Panc1 (cell line): ENCODE measurements around the gene MCF2L2. TPM values are rescaled to one million over a fixed set of nuclear protein-coding genes. Genes with fewer than 3 reads are reported as not detected.

Experiments used
- ATAC-seq: fragments of 200-7000 bp; cut with Tn5 transposase; 2 replicates; pipeline ENCODE4 v1.9.1; 2020; ENCODE audit warnings: mild to moderate bottlenecking, moderate library complexity
- BruUV-seq: library from RNA; stranded (reverse); fragments of 400-500 nt; replicated peaks from 2 replicates; lab custom pipeline; 2021; lab: Mats Ljungman, UMichigan
- CTCF ChIA-PET: fragments of 300-600 bp; sonication (Branson Sonifier 250); formaldehyde crosslinking; loops from one replicate; lab custom pipeline; 2022; ENCODE audit warnings: antibody characterized with exemption; lab: Charles Lee
- POLR2A ChIA-PET: fragments of 300-600 bp; sonication (Branson Sonifier 250); formaldehyde crosslinking; loops from one replicate; lab custom pipeline; 2022; ENCODE audit warnings: antibody characterized with exemption; lab: Charles Lee
- DNase-seq: peaks from one replicate; pipeline ENCODE4 v3.0.0-alpha.2; 2010; ENCODE audit warnings: low read depth, low spot score
- H3K27ac ChIP-seq: 2 replicates; pipeline ENCODE4 v1.5.1; 2011; ENCODE audit warnings: mild to moderate bottlenecking, low read length, inconsistent platforms
- H3K27me3 ChIP-seq: fragments of 200-500 bp; sonication (Bioruptor generic); 2 replicates; pipeline ENCODE4 v1.6.0; 2014; ENCODE audit warnings: low read length, inconsistent platforms; ENCODE audit not compliant: control insufficient read depth, insufficient read depth
- H3K36me3 ChIP-seq: fragments of 200-500 bp; sonication (Bioruptor generic); 2 replicates; pipeline ENCODE4 v1.5.1; 2014; ENCODE audit warnings: inconsistent platforms, mild to moderate bottlenecking, low read length, moderate library complexity; ENCODE audit not compliant: control insufficient read depth, insufficient read depth
- H3K4me1 ChIP-seq: 2 replicates; pipeline ENCODE4 v1.5.1; 2011; ENCODE audit warnings: inconsistent platforms, mild to moderate bottlenecking, low read length, moderate library complexity; ENCODE audit not compliant: control insufficient read depth, insufficient read depth
- H3K4me3 ChIP-seq, 2 experiments: 2 replicates each; pipeline ENCODE4 v1.5.1; 2011 to 2012; ENCODE audit warnings: low read depth in 2 of 2, low read length in 2 of 2, mild to moderate bottlenecking in 2 of 2, inconsistent platforms in 1 of 2, moderate library complexity in 1 of 2
- H3K9me3 ChIP-seq: fragments of 200-500 bp; sonication (Bioruptor generic); 2 replicates; pipeline ENCODE4 v1.5.1; 2014; ENCODE audit warnings: low read depth, mild to moderate bottlenecking, inconsistent platforms, low read length, moderate library complexity; ENCODE audit not compliant: control insufficient read depth, insufficient read depth
- CTCF ChIP-seq: fragments of 450-650 bp; IDR thresholded peaks from 2 replicates; pipeline ENCODE4 v1.5.1; 2017; ENCODE audit warnings: mild to moderate bottlenecking
- POLR2AphosphoS5 ChIP-seq: IDR thresholded peaks from 2 replicates; pipeline ENCODE4 v1.6.1; 2012; ENCODE audit warnings: mild to moderate bottlenecking, low read depth, low read length, moderate library complexity
- REST ChIP-seq, 2 experiments: IDR thresholded peaks; 2 replicates each; pipeline ENCODE4 v1.6.1; 2011 to 2012; ENCODE audit warnings: low read depth in 2 of 2, control low read depth in 1 of 2, low read length in 1 of 2, mild to moderate bottlenecking in 1 of 2, moderate library complexity in 1 of 2; ENCODE audit not compliant: insufficient read depth in 1 of 2
- SIN3A ChIP-seq: IDR thresholded peaks from 2 replicates; pipeline ENCODE4 v1.6.1; 2012; ENCODE audit warnings: low read depth, mild to moderate bottlenecking, low read length, moderate library complexity, borderline replicate concordance; ENCODE audit not compliant: insufficient read depth
- TCF7L2 ChIP-seq: IDR thresholded peaks from 2 replicates; pipeline ENCODE4 v1.6.1; 2011; ENCODE audit warnings: mild to moderate bottlenecking, low read depth, low read length, inconsistent platforms
- in situ Hi-C: cut with HindIII; loops from 2 replicates; pipeline ENCODE4 v1.10.0; 2016; ENCODE audit warnings: low sequenced_read_pairs, low pct_unique_long_range_greater_than_20kb
- intact Hi-C: fragments of 100-400 bp; cut with micrococcal nuclease; formaldehyde crosslinking; loops from one replicate; pipeline ENCODE4 v1.10.0; 2022; ENCODE audit not compliant: unreplicated experiment
- total RNA-seq: library from RNA; stranded (reverse); gene quantifications from one replicate; pipeline ENCODE4 v1.2.1, GENCODE V29; 2021; ENCODE audit not compliant: unreplicated experiment

Gene MCF2L2
- total RNA-seq, 1 experiment from 2014 or later = 1.0 TPM

- intact Hi-C loops = no loop called here
- POLR2A ChIA-PET = no interaction called here
- BruUV-seq = no TSS peak
Observed at GRCh38 chr3:183460081-183461055, 31.9 kb upstream of the MCF2L2 start.

More at GRCh38 chr3:183460081-183461055, 31.9 kb upstream of the MCF2L2 start:
- H3K9me3 ChIP-seq = no peaks in the 10 kb centered on the region
- DNase-seq = no peak
- TF ChIP-seq CTCF (no peak), SIN3A (no peak), REST (IDR thresholded peaks at IDR 0.05; ENCODE audit: insufficient read depth in 1 of 2, low read depth in 2 of 2, low read length in 1 of 2) (no peak), POLR2AphosphoS5 (no peak), TCF7L2 (no peak)
- in situ Hi-C loops = no loop called here
- H3K4me1 ChIP-seq = no peaks in the 10 kb centered on the region
- H3K36me3 ChIP-seq = no peaks in the 10 kb centered on the region
- H3K4me3 ChIP-seq = no peak overlapping the region
- no peaks in the 10 kb centered on the region for H3K27me3 ChIP-seq
- CTCF ChIA-PET = no interaction called here
- H3K27ac ChIP-seq = no peak overlapping the region
- no peak for ATAC-seq
